T-helper 2 cell treated with Interferon-gamma antibody and Interleukin-4, amounts not matched to agents 5 μg/mL and 100 μg/mL, for 36 hours (primary cell): ENCODE results near the gene LEMD1.

Source experiments
- DNase-seq: peaks from one replicate; pipeline ENCODE4 v3.0.0; 2021; ENCODE audit warnings: low spot score
- H3K27ac Mint-ChIP-seq: one replicate; pipeline ENCODE4 v1.8.0; 2021; ENCODE audit warnings: mild to moderate bottlenecking, mixed read lengths
- H3K27me3 Mint-ChIP-seq: one replicate; pipeline ENCODE4 v1.8.0; 2021; ENCODE audit warnings: low read depth, mixed read lengths
- H3K36me3 Mint-ChIP-seq: one replicate; pipeline ENCODE4 v1.8.0; 2021; ENCODE audit warnings: low read depth, mixed read lengths
- H3K4me1 Mint-ChIP-seq: one replicate; pipeline ENCODE4 v1.8.0; 2021; ENCODE audit warnings: low read depth, mixed read lengths
- H3K4me3 Mint-ChIP-seq: one replicate; pipeline ENCODE4 v1.8.0; 2022; ENCODE audit warnings: mild to moderate bottlenecking, moderate library complexity, mixed read lengths
- H3K9me3 Mint-ChIP-seq: one replicate; pipeline ENCODE4 v1.8.0; 2021; ENCODE audit warnings: mixed read lengths

Gene LEMD1

DNA sequence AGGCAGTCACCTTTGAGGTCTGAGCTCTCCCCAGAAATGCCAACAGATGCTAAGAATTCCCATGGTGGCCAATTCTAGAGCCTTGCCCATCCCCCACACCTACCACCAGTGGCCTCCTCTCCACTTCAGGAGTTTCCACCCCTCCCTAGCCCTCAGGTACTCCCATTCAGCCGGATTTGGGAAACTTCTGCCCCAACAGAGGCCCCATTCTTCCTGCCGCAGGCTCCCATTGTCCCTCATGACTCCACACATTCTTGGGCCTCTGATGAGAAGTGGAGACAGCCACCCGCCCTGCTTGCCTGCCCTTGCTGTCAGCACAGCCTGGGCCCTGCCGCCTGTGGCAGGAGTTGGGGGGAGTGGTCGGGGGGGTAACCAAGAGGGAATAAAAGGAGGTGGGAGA, 29.3 kb upstream of the LEMD1 start:
- no peak overlapping the region for H3K27ac Mint-ChIP-seq
- DNase-seq: no peak
- H3K27me3 Mint-ChIP-seq: peaks cover 43% of the 10 kb centered on the region
- H3K36me3 Mint-ChIP-seq: no peaks in the 10 kb centered on the region
- H3K4me3 Mint-ChIP-seq: no peak overlapping the region
- H3K4me1 Mint-ChIP-seq: peaks cover 2% of the 10 kb centered on the region
- H3K9me3 Mint-ChIP-seq: no peaks in the 10 kb centered on the region

DNA sequence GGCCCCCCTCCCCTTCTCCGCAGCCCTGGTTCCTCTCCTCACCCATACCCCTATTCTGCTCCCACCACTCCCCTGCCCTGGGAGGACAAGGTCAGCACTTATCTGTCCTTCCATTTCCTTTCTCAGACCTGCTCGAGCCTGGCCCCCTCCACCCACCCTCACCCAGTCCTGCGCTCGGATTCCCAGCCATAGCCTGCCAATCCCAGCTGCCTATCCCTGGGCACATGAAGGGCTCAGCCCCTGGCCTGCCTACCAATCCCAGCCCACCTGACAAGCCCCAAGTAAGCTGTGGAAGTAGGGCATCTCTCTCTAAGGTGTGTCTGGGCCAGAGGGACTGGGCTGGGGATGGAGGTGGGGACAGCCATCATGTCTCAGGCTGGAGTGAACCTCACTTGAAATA, 28.6 kb upstream of the LEMD1 start:
- Mint-ChIP-seq H3K36me3 (no peaks in the 10 kb centered on the region), H3K27me3 (peaks cover 38% of the 10 kb centered on the region), H3K4me3 (no peak overlapping the region), H3K9me3 (no peaks in the 10 kb centered on the region), H3K4me1 (no peaks in the 10 kb centered on the region), H3K27ac (no peak overlapping the region)
- DNase-seq: no peak

DNA sequence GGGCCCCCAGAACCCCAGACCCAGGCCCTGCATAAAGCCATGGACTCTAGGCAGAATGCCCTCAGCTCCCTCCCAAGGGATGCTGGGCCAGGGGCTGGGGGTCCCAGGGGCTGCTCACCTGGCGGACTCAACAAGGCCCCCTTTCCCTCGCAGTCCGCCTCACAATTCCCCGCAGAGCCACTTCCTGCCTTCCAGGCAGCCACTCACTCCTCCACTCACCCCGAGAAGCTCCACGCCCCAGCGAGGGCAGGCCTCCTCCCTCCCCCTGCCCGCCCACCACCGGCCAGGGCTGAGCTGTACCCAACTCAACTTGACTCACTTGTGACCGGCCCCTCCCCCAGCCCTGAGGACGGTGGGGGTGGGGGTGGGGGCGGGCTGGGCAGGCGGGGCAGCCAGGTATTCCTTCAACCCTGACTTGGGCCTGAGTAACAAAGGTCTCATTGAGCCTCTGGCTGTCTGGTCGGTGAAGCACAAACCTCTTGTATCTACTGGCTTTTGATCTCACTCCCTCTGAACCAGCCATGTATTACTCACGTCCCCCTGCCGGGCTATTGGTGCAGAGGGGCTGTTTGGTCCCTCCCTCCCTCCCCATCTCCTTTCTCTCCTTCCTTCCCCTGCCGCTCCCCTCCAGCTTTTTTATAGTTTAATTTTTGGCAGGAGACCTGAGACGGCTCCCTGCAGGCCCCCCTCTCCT, 28.0 kb upstream of the LEMD1 start:
- Mint-ChIP-seq H3K4me1 (no peaks in the 10 kb centered on the region), H3K36me3 (no peaks in the 10 kb centered on the region), H3K4me3 (no peak overlapping the region), H3K27ac (peak overlapping the region; percentile 20), H3K27me3 (peaks cover 32% of the 10 kb centered on the region), H3K9me3 (no peaks in the 10 kb centered on the region)
- DNase-seq: peak; percentile 9

DNA sequence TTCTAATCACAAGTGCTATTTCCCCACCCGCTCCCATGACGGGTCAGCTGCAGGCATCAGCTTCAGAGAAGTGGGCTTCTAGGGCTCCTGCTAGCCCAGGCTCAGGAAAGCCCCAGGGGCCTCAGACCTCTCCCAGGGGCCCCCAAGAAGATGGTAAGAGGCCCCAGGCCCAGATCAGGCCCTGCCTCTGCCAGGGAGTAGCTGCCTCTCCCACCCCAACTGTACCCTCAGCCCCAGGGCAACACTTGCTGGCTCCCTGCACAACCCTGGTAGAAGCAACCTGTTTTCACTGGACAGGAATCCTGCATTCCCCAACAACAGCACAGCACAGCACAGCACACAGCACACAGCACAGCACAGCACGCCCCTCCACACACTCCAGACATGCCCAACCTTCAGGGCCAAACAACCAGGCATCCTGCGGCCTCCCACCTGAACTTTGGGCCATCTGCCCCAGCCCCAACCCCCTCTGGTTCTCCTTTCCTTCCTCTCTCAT, 27.4 kb upstream of the LEMD1 start:
- Mint-ChIP-seq H3K27ac (peak overlapping the region; percentile 20), H3K27me3 (peaks cover 28% of the 10 kb centered on the region), H3K4me1 (no peaks in the 10 kb centered on the region), H3K4me3 (no peak overlapping the region), H3K9me3 (no peaks in the 10 kb centered on the region), H3K36me3 (no peaks in the 10 kb centered on the region)
- DNase-seq: no peak

DNA sequence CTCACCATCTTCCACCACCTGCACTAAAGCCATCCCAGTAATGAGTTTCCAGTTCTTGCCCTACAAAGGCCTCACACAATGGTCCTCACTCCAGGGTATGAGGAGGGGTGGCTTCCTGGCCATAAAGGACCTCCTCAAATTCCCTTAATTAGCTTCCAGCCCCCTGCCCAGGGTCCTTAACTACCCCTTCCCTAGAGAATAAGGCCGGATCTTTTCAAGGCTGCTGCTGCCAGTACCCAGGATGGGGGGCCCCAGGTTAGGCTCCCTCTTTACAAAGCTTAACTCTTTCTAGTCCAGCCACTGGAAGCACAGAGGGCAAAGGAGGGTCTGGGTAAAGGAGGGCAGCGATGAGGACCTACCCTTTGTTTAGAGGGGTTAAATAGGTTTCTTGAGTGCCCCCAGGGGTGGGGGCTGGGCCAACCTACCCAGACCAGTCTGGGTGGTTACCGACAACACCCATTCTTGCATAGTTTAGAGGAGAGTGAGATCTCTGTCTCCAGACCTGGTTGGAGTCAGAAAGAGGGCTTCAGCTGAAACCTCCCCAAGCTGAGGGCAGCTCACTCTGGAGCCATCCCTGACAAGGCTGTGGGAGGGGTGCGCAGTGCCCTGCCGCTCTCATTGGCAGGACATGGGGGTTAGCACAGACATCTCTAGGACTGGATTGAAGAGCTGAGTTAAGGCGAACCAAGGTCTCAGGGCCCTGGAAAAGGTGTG, 26.8 kb upstream of the LEMD1 start:
- no peaks in the 10 kb centered on the region for H3K36me3 Mint-ChIP-seq

DNA sequence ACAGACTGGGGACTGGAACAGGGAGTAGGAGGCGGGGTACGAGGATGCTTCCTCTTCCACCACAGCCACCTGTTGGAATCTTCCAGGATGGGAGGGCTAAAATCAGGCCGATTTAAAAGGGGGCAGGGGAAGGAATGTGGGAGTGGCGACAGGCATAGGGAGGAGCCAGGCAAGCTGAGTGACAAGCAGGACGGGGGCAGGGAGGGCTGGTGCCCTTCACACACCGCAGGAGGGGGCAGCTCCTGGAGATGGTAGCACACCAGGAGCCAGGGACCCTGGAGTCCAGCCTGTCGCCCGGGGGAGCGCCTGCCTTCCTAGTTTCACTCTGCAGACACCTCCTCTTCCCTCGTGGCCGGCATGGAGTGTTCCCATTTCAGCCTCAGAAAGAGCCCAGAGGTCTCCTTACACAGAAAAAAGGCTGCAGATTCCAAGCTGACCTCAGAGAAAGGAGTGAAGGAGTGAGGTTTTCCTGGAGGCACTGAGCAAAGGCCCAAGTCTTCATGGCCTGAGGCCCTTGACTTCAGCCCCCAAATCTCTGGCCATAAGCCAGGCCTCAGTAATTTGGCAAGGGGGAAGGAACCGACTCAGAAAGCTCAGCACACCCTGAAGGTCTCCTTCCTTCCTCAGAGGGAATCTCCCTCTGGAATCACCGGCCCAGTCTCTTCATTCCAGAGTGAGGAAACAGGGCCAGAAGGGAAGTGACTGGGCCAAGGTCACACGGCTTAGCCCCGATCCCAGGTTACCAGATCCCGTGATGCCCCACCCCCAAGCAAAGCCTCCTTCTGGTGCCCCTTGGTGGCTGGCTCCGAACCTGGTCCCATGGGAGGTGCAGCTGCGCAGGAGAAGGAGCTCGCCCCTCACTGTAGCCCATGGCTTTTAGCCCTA, 25.8 kb upstream of the LEMD1 start:
- no peaks in the 10 kb centered on the region for H3K36me3 Mint-ChIP-seq
- no peaks in the 10 kb centered on the region for H3K4me1 Mint-ChIP-seq
- peaks cover 19% of the 10 kb centered on the region for H3K27me3 Mint-ChIP-seq
- no peak for DNase-seq
- no peaks in the 10 kb centered on the region for H3K9me3 Mint-ChIP-seq
- H3K27ac Mint-ChIP-seq: no peak overlapping the region
- H3K4me3 Mint-ChIP-seq: no peak overlapping the region

More for the DNA sequence above, 26.8 kb upstream of the LEMD1 start:
- Mint-ChIP-seq H3K9me3 (no peaks in the 10 kb centered on the region), H3K4me3 (no peak overlapping the region), H3K27me3 (peaks cover 28% of the 10 kb centered on the region), H3K4me1 (no peaks in the 10 kb centered on the region), H3K27ac (no peak overlapping the region)
- DNase-seq: no peak

DNA sequence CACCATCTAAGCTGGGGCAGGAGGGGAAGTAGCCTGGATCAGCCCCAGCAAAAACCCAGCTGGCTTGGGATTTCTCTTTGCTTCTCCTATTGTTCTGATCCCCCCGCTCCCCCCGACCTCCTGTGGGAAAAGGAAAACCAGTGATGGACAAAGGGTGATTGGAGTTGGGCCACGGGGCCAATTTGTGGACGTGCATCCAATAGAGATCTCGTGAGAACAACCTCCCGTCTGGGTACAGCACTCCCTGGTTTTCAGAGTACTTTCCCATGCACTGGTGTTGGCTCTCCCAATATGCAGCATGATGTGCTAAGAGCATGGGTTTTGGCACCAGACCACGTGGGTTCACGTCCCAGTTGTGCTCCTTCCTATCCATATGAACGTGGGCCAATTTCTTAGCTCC, 25.0 kb upstream of the LEMD1 start:
- Mint-ChIP-seq H3K27ac (no peak overlapping the region), H3K9me3 (no peaks in the 10 kb centered on the region), H3K4me3 (no peak overlapping the region), H3K36me3 (no peaks in the 10 kb centered on the region), H3K27me3 (peaks cover 14% of the 10 kb centered on the region), H3K4me1 (no peaks in the 10 kb centered on the region)
- DNase-seq: no peak

DNA sequence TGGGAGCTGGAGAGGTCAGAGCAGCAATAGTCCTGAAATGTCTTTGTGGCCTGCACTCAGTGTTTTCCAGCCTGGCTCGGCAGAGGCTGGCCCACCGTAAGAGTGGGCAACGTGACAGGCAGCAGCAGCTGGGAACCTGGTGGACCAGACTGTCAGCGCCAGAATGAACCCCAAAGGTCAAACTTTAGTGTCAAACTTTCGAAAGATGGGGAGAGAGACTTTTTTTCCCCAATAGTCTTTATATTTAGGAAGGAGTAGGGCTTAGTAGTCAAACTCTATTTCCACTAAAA, 23.7 kb upstream of the LEMD1 start:
- no peak for DNase-seq
- Mint-ChIP-seq H3K4me1 (peaks cover 11% of the 10 kb centered on the region), H3K27ac (no peak overlapping the region), H3K9me3 (no peaks in the 10 kb centered on the region), H3K36me3 (no peaks in the 10 kb centered on the region), H3K4me3 (no peak overlapping the region), H3K27me3 (peaks cover 8% of the 10 kb centered on the region)

DNA sequence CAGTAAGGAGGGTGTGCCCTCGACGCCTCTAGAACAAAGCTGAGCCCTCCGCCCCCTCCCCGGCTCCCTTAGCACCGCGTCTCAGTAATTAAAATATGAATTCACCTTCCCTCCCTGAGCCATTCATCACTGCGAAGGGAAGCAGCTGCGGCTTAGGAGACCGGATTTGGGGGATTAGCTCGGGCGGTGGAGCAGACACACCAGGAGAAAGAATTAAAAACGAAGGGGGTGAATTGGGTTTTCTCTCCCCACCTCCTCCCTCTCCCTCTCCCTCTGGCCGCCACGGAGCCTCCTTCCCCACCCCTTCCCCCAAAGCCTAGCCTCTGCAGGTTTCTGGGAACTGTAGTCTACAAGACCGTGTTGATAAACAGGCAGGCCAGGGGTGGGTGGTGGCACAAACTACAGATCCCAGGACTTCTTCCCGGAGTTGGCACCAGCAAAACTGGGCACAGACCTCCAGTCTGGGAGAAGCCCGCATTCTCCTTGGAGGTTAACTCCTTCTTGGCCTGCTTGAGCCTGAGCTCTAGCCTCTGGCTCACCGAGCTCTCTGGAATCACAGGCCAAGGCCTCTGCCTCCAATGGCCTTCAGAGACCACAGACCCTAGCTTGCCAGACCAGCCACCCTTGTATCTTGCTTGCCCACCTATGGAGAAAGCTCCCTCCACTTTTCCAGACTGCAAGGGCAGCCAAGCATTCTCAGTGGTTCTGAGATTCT, 23.2 kb upstream of the LEMD1 start:
- Mint-ChIP-seq H3K9me3 (no peaks in the 10 kb centered on the region), H3K36me3 (no peaks in the 10 kb centered on the region), H3K27me3 (peaks cover 8% of the 10 kb centered on the region), H3K27ac (no peak overlapping the region), H3K4me3 (no peak overlapping the region), H3K4me1 (peaks cover 13% of the 10 kb centered on the region)
- no peak for DNase-seq

DNA sequence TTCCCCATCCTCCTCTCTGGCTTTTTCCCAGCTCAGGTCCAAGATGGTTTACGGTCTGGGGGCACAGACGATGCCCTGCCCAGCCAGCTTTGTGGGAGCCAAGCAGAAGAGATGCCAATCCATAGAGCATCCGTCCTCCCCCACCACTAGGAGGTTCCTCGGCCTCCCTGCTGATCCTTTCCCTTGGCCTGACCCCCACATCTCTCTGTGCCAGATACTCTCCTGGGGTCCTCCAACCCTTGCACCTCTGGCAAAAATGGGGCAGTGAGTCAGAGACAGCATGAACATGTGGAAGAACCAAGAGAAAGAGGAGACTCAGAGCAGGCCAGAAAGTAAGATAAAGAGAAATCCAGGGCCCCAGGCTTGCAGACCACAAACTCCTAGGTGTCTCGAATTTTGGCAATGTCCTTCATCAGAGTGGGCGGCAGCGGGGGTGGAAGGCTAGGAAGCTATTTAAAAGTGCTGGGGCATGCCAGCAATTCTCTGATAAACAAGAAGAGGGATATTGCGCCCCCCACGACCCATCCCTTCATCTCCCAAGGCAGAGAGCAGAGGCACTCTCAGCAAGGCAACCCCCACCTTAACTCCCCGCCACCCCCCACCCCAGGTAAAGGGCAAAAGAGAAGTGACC, 22.6 kb upstream of the LEMD1 start:
- Mint-ChIP-seq H3K4me1 (peaks cover 16% of the 10 kb centered on the region), H3K9me3 (no peaks in the 10 kb centered on the region), H3K27me3 (peaks cover 8% of the 10 kb centered on the region), H3K27ac (no peak overlapping the region), H3K4me3 (no peak overlapping the region), H3K36me3 (no peaks in the 10 kb centered on the region)
- no peak for DNase-seq

DNA sequence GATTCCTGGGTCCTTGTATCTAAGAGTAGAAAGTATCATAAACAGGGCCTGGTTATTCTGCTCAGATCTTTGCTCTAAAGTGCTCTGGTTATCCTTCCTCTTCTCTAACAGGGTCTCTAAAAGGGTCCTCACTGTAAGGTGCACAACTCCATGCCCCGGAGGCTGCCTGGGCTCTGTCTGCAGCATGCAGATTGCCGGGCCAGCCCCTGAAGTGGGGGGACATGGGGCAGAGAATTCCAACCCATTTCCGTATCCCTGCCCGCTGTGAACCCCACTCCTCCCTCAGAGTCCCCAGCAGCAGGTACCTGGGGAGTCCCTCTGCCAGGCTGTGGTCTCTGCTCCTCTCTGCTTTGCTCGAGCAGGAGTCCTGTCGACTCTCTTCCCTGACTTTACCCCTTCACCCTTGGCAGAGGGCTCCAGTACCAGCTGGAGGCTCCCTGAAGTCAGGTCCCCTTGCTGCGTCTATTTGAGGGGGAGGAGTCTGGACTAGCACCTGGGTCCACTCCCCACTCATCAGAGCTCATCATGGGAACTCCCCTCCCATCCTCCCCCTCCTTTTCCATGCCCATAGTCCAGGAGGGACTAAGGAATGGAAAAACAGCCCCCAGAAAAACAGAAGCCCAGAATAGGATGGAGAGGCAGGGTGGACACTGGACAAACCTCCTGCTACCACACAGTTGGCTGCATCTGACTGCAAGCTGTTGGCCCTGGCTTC, 21.9 kb upstream of the LEMD1 start:
- Mint-ChIP-seq H3K4me3 (no peak overlapping the region), H3K36me3 (no peaks in the 10 kb centered on the region), H3K27me3 (peaks cover 9% of the 10 kb centered on the region), H3K4me1 (peaks cover 16% of the 10 kb centered on the region), H3K27ac (no peak overlapping the region), H3K9me3 (no peaks in the 10 kb centered on the region)
- DNase-seq: no peak

DNA sequence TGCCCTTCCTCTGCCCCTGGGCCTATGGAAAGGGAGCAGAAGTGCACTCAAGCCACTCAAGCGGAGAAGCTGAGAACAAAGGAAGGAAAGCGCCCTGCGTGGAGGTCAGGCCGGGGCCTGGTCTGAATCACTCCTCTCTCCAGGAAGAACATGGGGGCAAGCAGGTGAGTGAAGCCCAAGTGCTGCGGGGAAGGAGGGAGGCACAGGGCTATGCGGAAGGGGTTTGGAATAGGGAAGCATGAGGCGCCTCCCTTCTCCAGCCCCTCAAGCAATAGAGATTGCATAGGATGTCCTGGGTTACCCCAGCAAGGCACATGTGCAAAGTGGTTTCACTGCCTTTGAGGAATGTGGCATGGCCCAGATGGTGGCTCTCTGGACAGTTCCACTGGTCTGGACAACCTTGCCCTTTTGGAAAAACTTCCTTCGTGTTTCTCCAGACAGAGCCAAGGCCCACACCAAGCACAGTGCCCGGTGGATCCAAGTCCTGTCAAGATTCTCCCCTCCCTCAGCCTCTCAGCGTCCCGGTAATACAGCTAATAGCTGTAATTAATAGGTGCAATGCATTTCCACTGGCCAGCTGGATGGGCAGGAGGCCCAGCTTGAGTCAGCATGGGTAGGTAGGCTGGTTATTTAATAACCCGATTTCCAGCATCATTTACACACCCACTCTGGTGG, 20.3 kb upstream of the LEMD1 start:
- no peak overlapping the region for H3K4me3 Mint-ChIP-seq

More for the DNA sequence above, 20.3 kb upstream of the LEMD1 start:
- Mint-ChIP-seq H3K27me3 (peaks cover 10% of the 10 kb centered on the region), H3K27ac (no peak overlapping the region), H3K4me1 (peaks cover 16% of the 10 kb centered on the region), H3K9me3 (no peaks in the 10 kb centered on the region), H3K36me3 (no peaks in the 10 kb centered on the region)
- DNase-seq: no peak
